Central memory CD4-positive, alpha-beta T cell (primary cell): ENCODE data around the gene CMTM7.
A peak's percentile ranks its signal among the peaks of the same experiment; 100 is the strongest.
"Not testable (repeated sequence)": the region's sequence is repeated elsewhere in the genome, so short reads cannot be mapped to it uniquely, and the experiment has no call there.

Experiments
- DNase-seq: peaks from one replicate; pipeline ENCODE4 v3.0.0; 2022

Gene CMTM7

GRCh38 chr3:32438596-32439344 lies 47.1 kb downstream of the CMTM7 start:
- DNase-seq = no peak

GRCh38 chr3:32439421-32439820 lies 47.8 kb downstream of the CMTM7 start:
- DNase-seq = not testable (repeated sequence)

GRCh38 chr3:32440611-32441350 lies 49.1 kb downstream of the CMTM7 start:
- DNase-seq = no peak

- DNase-seq = no peak
Measured at GRCh38 chr3:32442766-32443165, 51.1 kb downstream of the CMTM7 start.

- DNase-seq = no peak
Measured at GRCh38 chr3:32443478-32443877, 51.8 kb downstream of the CMTM7 start.

GRCh38 chr3:32447865-32448400 lies 56.3 kb downstream of the CMTM7 start:
- DNase-seq = no peak

GRCh38 chr3:32448686-32449474 lies 57.2 kb downstream of the CMTM7 start:
- no peak for DNase-seq

GRCh38 chr3:32449691-32450090 lies 58.0 kb downstream of the CMTM7 start:
- no peak for DNase-seq

GRCh38 chr3:32450426-32450825 lies 58.8 kb downstream of the CMTM7 start:
- DNase-seq = no peak

GRCh38 chr3:32450992-32451659 lies 59.5 kb downstream of the CMTM7 start:
- DNase-seq = no peak

- no peak for DNase-seq
Measured at GRCh38 chr3:32452009-32452408, 60.4 kb downstream of the CMTM7 start.

- no peak for DNase-seq
Measured at GRCh38 chr3:32453346-32453745, 61.7 kb downstream of the CMTM7 start.

- DNase-seq = no peak
Measured at GRCh38 chr3:32454111-32454510, 62.5 kb downstream of the CMTM7 start.

- no peak for DNase-seq
Measured at GRCh38 chr3:32454731-32455608, 63.3 kb downstream of the CMTM7 start.

GRCh38 chr3:32455609-32456428 lies 64.2 kb downstream of the CMTM7 start:
- peak; percentile 46 for DNase-seq

- DNase-seq = no peak
Measured at GRCh38 chr3:32456429-32457130, 64.9 kb downstream of the CMTM7 start.

GRCh38 chr3:32457971-32458471 lies 66.4 kb downstream of the CMTM7 start:
- peak; percentile 88 for DNase-seq

GRCh38 chr3:32459450-32459849 lies 67.8 kb downstream of the CMTM7 start:
- DNase-seq = no peak

GRCh38 chr3:32460031-32460749 lies 68.5 kb downstream of the CMTM7 start:
- peak; percentile 95 for DNase-seq
